HG03060 (cell line): ENCODE results near the gene APOBEC3G.

Experiments used
- ATAC-seq: cut with Tn5 transposase; IDR thresholded peaks from one replicate; pipeline ENCODE4 v1.9.1; 2021; ENCODE audit warnings: low read depth, moderate number of reproducible peaks; ENCODE audit not compliant: unreplicated experiment

The APOBEC3G gene

DNA sequence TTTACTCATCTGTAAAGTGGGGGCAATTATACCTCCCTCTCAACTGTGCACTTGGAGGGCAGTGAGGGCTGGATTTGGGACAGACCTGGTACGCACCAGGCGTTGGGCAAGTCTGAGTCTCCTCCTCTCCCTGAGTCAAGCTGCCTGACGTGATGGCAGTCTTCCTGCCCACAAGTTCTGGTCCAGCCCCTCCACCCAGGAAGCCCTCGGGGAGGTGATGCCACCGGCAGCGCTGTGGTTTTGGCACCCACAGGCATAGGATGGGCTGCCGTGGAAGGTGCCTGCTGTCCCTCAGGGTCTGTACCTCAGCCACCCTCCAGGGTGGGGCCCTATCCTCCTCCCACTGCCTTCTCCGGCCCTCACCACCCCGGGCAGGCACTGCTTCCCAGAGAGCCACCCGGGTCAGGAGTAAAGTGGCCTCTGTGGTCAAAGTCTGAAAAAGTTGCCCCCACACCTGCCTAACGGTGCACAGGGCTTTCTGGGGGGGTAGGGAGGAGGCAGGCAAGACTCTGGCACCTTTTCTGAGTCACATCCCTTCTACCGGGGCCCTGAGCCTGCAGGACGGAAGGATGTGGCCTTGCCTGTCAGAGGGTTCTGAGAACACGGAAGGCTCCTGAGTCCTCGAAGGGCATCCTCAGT, 13.5 kb downstream of the APOBEC3G start:
- ATAC-seq: no peak

DNA sequence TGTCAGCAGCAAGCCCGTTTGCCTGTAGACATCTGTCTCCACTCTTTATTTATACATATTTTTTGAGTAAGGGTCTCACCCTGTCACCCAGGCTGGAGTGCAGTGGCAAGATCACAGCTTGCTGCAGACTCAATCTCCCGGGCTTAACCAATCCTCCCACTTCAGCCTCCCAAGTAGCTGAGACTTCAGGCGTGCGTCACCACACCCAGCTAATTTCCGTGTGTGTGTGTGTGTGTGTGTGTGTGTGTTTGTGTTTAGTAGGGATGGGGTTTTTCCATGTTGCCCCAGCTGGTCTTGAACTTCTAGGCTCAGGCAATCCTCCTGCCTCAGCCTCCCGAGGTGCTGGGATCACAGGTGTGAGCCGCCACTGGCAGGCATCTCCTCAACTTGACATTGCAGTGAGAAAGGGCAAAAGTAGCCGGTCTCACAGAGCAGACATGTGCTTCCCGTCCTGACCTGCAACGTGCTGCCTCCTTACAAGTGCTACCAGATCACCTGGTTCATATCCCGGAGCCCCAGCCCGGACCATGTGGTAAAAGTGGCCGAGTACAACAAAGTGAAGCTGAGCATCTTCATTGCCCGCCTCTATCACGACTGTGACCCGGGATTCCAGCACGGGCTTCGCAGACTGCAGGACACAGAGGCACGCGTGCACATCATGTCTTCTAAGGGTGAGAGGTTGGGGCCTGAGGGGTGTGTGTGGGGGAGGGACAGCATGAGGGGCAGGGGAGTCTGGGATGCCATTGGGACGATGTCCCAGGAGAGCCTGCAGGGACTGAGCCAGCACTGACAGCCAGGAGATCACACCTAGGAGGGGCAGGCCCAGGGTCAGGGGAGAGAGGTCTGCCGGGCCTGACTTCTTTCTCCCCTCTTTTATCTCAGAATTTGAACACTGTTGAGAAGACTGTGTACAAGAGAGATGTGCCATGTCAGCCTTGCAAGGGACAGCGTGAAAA, 14.3 kb downstream of the APOBEC3G start:
- no peak for ATAC-seq

DNA sequence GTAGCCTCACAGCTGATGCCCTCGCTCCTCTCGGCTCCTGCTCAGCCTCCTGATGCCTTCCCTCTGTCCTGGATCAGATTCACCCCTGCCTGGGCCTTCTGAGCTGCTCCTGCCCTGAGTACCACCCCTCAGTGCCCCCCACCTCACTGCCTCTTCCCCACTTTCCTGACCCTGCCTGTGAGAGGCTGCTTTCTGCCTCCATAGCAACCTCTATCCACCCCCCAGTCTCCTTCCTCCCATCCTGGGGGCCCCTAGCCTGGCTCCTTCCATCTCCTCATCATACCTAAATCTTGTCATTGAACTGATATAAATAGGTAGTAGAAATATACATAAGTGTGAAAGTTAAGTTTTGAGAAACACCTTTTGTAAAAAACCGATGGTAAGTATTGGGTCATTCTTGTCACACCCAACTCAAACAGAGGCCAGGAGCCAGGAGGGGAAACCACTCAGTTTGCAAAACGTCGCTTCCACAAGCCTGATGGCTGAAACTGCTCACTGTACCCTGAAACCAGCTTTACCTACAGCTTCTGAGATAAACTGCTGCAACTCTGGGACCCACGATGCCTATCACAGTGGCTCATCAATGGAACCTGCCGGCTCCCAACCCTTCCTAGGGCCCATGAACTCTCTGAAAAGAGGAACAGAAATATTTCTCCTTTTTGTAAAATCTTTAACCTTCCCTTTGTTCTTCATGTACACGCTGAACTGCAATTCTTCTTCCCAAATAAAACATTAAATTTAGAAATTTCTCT, 15.2 kb downstream of the APOBEC3G start:
- no peak for ATAC-seq

DNA sequence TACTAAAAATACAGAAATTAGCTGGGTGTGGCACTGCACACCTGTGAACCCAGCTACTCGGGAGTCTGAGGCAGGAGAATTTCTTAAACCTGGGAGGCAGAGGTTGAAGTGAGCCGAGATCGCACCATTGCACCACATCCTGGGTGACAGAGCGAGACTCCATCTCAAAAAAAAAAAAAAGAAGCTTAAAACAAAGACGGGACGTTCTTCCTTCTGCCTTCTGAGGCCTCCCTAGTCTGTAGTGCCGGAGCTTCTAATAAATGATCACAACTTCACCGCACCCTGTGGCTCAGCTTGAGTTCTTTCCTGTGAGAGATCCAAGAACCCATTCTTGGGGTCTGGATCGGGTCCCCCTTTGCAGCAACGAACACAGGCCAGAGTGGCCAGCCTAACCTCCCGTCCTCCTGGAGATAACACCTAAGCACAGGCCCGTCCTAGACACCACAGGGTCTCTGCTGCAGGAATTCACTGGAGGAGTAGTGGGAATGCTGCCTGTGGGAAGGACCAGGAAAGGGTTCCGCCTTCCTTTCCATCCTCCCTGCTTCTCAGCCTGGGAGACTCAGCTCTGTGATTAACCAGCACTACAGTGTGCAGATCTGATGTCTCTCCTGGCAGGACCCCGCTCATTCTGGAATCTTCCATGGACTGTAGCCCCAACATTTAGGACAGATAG, 17.8 kb downstream of the APOBEC3G start:
- ATAC-seq: no peak

DNA sequence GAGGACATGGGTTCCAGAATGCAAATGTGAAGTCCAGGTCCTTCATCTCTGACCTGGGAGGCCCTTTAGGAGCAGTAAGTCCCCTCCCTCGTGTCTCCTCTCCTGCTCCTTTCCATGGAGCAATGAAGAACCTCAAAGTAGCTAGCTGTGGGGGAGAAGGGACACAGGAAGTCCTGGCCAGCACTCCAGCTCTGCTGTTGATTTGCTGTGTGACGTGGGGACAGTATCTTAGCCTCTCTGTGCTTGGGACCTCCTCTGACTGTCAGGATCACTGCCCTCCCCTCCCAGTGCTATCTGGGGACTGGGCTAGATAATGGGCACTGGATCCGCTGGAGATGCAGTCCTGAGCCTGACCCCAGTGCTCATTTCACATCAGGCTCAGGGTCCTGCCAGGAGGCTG, 18.9 kb downstream of the APOBEC3G start:
- ATAC-seq: no peak

DNA sequence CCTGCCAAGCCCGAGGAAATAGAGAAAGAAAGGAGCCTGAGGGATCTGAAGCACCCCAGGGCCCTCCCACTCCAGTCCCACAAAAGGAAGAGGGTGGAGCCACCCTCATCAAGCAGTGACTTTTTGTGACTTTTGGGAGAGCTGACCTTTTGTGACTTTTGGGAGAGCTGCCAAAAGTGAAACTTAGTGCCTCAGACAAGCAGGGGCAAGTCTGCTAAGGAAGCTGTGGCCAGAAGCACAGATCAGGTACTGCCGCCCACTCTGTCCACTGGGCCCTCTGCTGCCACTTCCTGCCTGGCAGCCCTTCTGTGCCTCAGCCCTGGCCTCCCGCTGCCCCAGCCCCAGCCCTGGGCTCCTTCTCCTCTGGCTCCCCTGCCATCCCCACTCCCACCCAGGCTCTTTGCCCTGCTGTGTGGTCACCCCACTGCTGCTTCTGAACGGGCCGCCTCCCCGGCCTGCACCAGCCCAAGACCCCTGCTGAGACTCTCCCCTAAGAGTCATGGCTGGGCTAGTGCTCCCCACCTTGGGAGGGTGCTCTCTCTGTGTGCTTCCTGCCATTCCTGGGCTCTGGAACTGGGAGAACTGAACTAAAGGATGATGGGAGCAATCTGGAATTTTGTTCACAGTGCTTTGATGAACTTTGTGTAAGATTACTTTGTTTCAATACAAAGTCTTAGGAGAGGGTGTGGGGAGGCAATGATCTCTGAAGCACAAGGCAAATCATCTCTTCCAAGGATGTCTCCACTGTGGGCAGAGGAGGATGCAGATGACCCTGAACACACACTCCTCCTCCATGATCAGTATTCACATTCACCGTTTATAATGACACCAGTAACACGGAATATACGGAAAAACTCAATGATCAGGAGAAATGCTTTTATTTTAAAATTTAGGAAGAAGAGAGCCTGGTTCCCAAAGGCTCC, 20.3 kb downstream of the APOBEC3G start, which contains the start of gene APOBEC3H:
TSS of gene APOBEC3H (plus strand) at position 147 of the 923 bp plus-strand sequence. CDS start 3,035 bp downstream, outside the sequence.
- ATAC-seq: no peak

DNA sequence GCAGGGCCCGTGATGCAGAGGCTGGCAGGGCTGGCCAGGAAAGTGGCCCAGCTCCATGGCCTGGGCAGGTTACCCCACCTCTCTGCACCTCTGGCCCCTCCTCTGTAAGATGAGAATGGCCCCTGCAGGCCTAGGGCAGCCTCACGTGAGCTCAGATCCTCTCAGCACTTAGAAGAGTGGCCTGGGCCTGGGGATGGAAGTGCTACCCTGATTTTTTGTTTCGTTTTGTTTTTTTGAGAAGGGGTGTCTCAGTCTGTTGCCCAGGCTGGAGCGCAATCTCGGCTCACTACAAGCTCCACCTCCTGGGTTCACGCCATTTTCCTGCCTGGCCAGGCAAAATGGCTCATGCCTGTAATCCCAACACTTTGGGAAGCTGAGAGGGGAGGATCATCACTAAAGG, 21.0 kb downstream of the APOBEC3G start:
- no peak for ATAC-seq

DNA sequence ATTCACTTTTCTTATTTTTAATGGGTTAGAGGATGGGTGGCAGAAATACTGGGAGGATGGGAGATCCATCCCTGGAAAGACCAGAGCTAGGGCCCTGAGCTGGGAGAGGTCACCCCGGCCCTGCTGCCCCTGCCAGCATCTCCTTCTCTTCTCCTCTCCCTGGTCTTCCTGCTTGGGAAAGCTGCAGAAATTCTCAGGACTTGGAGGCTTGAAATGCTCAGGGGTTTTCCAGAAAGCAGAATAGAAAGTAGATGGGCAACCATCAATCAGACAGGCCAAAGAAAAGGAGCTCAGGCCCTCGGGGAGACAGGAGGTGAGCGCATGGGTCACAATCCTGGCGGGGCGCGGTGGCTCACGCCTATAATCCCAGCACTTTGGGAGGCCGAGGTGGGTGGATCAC, 21.5 kb downstream of the APOBEC3G start:
- no peak for ATAC-seq

DNA sequence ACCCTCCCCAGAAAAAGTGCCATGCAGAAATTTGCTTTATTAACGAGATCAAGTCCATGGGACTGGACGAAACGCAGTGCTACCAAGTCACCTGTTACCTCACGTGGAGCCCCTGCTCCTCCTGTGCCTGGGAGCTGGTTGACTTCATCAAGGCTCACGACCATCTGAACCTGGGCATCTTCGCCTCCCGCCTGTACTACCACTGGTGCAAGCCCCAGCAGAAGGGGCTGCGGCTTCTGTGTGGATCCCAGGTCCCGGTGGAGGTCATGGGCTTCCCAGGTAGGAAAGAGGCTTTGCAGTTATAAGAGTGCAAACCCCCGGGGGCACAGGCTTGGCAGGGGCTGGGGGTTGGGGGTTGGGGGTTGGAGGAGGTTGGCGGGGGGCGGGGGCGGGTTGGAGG, 24.2 kb downstream of the APOBEC3G start:
- no peak for ATAC-seq

DNA sequence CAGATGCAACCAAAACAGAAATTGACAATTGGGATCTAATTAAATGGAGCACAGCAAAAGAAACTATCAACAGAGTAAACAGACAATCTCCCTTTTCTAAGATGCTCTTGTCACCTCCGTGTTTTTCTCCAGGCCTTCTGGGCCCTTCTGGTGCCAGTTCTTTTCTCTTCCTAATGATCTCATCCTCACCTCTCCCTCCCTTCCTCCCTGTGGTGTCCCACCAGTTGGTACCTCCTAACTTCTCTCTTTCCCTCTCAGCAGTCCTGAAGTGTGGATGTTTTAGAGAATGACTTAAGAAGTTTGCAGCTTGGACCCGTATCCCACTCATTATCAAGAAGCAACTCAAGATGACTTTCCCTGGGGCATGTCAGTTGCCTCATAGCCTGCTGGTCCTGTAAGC, 26.4 kb downstream of the APOBEC3G start:
- ATAC-seq: no peak

DNA sequence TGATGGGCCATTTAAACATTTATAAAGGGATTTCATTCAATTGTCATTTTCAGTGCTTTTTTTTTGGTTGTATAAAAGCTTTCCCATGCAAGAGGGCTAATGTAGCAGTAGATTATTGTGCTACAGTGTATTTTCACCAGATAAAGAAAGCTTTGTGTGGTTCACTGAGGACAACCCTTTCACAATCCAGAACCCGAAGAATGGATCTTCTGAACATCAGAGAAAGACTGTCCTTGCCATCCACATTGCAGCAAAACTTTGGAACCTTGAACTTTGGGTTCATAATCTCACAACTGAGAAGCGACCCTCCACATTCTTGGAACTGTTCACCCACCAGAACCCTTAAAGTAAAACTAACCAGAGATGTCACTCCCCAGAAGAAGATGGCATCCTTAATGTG, 29.3 kb downstream of the APOBEC3G start:
- ATAC-seq: no peak

DNA sequence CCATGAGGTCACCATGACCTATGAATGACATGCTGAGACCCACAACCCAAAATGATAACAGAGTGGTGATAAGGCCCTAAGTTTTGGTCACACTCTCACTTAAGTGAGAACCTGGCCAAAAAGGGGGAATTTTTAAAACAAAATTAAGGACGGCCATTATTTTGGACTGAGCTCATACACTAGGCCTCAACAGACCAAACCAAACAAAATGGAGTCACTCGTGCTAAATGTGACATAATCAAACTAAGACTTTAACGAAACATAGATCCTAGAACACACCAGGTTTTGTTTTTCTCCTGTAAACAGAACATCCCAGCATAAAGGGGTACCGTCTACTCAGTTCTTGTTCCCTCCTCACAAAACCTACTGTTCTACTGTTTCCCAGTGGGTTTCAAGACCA, 31.4 kb downstream of the APOBEC3G start:
- no peak for ATAC-seq

DNA sequence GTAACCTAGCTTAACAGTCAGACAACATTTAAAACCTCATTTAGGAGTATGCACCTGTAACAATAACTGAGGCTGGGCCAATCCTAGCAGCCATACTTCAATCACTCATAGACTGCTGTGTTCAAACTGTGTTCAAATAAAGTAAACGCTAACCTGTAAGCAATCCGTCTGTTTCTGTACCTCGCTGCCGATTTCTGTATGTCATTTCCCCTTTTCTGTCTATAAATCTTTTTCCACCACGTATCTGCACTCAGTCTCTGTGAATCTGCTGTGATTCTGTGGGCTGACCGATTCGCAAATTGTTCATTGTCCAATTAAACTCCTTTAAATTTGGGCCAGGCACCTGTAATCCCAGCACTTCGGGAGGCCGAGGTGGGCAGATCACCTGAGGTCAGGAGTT, 32.3 kb downstream of the APOBEC3G start:
- no peak for ATAC-seq

DNA sequence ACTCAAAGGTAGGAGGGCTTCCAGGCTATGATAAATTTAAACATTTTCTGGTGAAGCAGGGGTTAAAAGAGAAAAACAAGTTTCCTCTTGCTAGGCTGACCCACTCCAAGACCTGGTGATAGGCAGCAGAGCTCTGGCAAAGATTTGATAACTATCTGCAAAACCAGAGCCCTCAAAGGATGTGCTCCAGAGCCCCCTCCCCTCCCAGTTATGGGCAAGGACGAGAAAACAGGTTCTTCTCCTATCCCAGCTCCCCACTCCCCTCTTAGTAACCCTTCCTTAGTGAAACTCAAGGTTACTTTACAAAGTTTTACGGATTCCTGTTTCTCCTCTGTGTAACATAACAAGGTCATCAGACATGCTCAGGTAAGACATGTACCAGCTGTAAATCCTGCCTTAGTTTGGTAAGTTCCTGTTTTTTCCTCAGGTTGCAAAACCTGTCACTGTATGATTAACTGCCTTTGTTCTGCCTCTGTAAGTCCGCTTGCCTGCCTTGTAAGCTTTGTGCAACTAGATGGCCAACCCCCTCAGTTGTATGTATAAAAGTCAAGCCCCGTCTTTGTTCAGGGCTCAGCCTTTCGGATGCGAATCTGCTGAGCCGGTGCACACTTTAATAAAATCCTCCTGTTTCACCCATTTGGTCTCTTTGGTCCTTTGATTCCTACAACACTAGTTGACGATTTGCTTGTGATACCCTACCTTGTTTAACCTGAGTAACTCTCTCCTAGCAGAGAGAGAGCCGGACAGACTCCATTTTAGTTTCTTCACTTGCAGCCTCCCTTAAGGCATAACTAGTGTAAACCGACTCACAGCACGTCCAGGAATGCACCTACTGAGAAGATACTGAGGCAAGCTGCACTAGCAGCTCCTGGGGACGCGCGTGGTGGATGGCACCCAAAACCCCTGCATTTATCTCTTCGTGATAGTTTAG, 33.8 kb downstream of the APOBEC3G start:
- no peak for ATAC-seq

DNA sequence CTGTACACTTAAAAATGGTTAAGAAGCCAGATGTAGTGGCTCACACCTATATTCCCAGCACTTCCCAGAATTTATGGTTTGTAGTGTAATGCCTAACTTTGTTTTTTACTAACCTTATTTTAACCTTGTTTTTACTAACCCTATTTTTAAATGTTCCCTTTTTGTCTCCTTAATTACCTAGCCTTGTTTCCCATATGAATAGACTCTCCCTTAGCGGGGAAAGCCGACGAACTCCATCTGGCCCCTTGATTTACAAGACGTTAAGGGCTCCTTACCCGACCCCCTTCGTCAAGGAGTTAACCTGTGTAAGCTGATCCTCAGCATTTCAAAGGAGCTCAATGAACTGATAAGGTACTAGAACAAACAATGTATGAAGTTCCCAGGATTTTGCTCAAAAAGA, 37.0 kb downstream of the APOBEC3G start:
- ATAC-seq: no peak

DNA sequence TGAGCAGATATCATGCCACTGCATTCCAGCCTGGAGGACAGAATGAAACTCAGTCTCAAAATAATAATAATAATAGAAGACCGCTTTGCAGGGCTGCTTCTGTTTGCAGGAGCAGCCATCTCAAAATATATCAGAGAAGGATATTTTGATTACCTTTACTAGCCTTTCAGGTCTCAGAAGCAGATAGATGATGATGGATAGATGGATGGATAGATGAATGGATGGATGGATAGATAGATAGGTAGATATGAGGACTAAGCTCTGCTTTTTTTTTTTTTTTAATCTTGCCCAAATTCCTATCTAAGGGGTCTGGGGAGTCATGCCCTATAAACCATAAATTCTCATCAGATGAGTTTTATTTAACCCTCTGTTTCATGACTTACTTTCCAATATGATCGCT, 38.5 kb downstream of the APOBEC3G start:
- no peak for ATAC-seq

DNA sequence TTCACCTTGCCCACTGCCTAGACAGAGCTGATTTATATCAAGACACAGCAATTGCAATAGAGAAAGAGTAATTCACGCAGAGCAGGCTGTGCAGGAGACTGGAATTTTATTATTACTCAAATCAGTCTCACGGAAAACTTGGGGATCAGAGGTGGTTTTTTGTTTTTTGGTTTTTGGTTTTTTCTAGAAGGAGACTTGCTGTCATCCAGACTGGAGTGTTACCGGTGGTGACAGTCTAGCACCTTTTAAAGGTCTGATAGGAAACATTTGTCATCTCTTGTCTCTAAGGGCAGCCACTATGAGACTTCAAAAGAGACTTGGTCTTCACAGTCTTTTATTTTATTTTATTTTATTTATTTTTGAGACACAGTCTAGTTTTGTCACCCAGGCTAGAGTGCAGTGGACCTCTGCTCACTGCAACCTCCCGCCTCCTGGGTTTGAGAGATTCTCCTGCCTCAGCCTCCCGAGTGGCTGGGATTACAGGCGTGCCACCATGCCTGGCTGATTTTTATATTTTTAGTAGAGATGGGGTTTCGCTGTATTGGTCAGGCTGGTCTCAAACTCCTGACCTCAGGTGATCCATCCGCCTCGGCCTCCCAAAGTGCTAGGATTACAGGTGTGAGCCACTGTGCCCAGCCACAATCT, 39.0 kb downstream of the APOBEC3G start:
- no peak for ATAC-seq

DNA sequence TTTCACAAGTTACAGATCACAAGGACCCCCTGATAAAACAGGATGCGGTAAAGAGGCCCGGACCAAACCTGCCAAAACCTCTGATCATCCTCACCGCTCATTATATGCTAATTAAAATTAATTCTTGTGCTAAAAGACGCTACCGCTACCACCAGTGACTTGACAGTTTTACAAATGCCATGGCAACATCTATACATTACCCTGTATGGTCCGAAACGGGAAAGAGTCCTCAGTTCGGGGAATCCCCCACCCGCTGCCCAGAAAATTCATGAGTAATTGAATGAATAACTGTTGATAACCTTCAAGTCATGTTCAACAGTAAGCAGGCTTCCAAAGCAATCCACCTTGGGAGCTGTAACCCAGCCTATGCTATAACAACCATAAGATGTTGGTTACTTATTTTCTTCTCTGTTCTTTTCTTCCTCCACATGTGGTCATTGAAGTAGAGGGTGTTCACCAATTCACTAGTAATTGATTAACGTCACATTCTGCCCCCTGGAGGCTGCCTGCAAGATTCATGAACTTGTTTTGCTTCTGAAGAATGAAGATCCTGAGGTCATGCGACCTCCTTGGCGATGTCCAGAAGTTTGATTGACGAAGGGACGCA, 40.6 kb downstream of the APOBEC3G start:
- ATAC-seq: no peak
